Measurements from ENCODE around the gene OR51B6. TPM values are rescaled to one million over a fixed set of nuclear protein-coding genes. Genes with fewer than 3 reads are reported as not detected.
"Not testable (repeated sequence)": the region's sequence is repeated elsewhere in the genome, so short reads cannot be mapped to it uniquely, and the experiment has no call there.

Gene OR51B6
- total RNA-seq, 1 experiment from 2014 or later = not detected

- H4K20me1 ChIP-seq (ENCODE audit: insufficient read depth) = peaks cover 42% of the 10 kb centered on the region
- H3K9me2 ChIP-seq (ENCODE audit: insufficient read depth); DNase-seq (ENCODE audit: low read depth, low spot score); H2AFZ ChIP-seq (ENCODE audit: low read depth, low read length, poor library complexity, severe bottlenecking); POLR2A ChIA-PET; H3K4me3 ChIP-seq (replicated peaks in 1 of 2; ENCODE audit: low read depth in 1 of 2, low read length in 2 of 2); H3K9me3 ChIP-seq (ENCODE audit: control insufficient read depth in 1 of 2, insufficient read depth in 1 of 2, low read depth in 1 of 2, low read length in 2 of 2); H3K27ac ChIP-seq (ENCODE audit: low read depth, low read length); H3K27me3 ChIP-seq (ENCODE audit: insufficient read depth, low read length); RAD21 ChIA-PET (ENCODE audit: low non-redundant PET in 1 of 2, low total read pairs in 2 of 2, uncharacterized antibody in 2 of 2, unreplicated experiment in 2 of 2); intact Hi-C loops (cut with micrococcal nuclease); BruUV-seq (replicated peaks); H3K4me2 ChIP-seq (ENCODE audit: low read length); CTCF ChIA-PET; H3K9ac ChIP-seq (ENCODE audit: low read length): not testable (repeated sequence)
- TF ChIP-seq CTCF (IDR thresholded peaks at IDR 0.05 in 2 of 3, conservative IDR thresholded peaks at IDR 0.05 in 1 of 3; ENCODE audit: borderline replicate concordance in 1 of 3, insufficient read depth in 1 of 3, low read depth in 2 of 3, low read length in 2 of 3) = peak in 2 of 3 experiments; percentile 19 to 40; a peak in 3 of 6 replicates
- H3K36me3 ChIP-seq (ENCODE audit: control insufficient read depth in 1 of 2, insufficient read depth in 2 of 2, low read length in 2 of 2) = peaks cover 0 to 54% of the 10 kb centered on the region in 2 experiments; a peak in 2 of 4 replicates
- ATAC-seq = peak; percentile 41
- H3K4me1 ChIP-seq (ENCODE audit: control insufficient read depth in 1 of 2, insufficient read depth in 2 of 2, low read length in 2 of 2) = peaks cover 3 to 84% of the 10 kb centered on the region in 2 experiments; a peak in 2 of 4 replicates
- H3K79me2 ChIP-seq (ENCODE audit: insufficient read depth, low read length) = peaks cover 99% of the 10 kb centered on the region
Observed at GRCh38 chr11:5366365-5366764, 15.1 kb downstream of the OR51B6 start.

GRCh38 chr11:5366856-5367255 is 15.5 kb downstream of the OR51B6 start:
- peaks cover 3 to 81% of the 10 kb centered on the region in 2 experiments; a peak in 2 of 4 replicates for H3K4me1 ChIP-seq (ENCODE audit: control insufficient read depth in 1 of 2, insufficient read depth in 2 of 2, low read length in 2 of 2)
- no peak overlapping the region for H3K27ac ChIP-seq (ENCODE audit: low read depth, low read length)
- H3K9me3 ChIP-seq (ENCODE audit: control insufficient read depth in 1 of 2, insufficient read depth in 1 of 2, low read depth in 1 of 2, low read length in 2 of 2) = no peaks in the 10 kb centered on the region
- peaks cover 42% of the 10 kb centered on the region for H4K20me1 ChIP-seq (ENCODE audit: insufficient read depth)
- RAD21 ChIA-PET (ENCODE audit: low non-redundant PET in 1 of 2, low total read pairs in 2 of 2, uncharacterized antibody in 2 of 2, unreplicated experiment in 2 of 2) = no interaction called here
- CTCF ChIA-PET = no interaction called here
- DNase-seq (ENCODE audit: low read depth, low spot score) = no peak
- H3K79me2 ChIP-seq (ENCODE audit: insufficient read depth, low read length) = peaks cover 99% of the 10 kb centered on the region
- H3K4me2 ChIP-seq (ENCODE audit: low read length) = no peak overlapping the region
- H3K4me3 ChIP-seq (replicated peaks in 1 of 2; ENCODE audit: low read depth in 1 of 2, low read length in 2 of 2) = no peak overlapping the region
- no peak overlapping the region for H2AFZ ChIP-seq (ENCODE audit: low read depth, low read length, poor library complexity, severe bottlenecking)
- H3K9me2 ChIP-seq (ENCODE audit: insufficient read depth) = no peaks in the 10 kb centered on the region
- H3K36me3 ChIP-seq (ENCODE audit: control insufficient read depth in 1 of 2, insufficient read depth in 2 of 2, low read length in 2 of 2) = peaks cover 0 to 50% of the 10 kb centered on the region in 2 experiments; a peak in 2 of 4 replicates
- no TSS peak for BruUV-seq (replicated peaks)
- POLR2A ChIA-PET = no interaction called here
- no peak for ATAC-seq
- intact Hi-C loops (cut with micrococcal nuclease) = no loop called here
- no peak overlapping the region for H3K9ac ChIP-seq (ENCODE audit: low read length)
- no peaks in the 10 kb centered on the region for H3K27me3 ChIP-seq (ENCODE audit: insufficient read depth, low read length)
- TF ChIP-seq EZH2phosphoT487 (IDR thresholded peaks at IDR 0.05; ENCODE audit: borderline replicate concordance) (no peak), MAX (IDR thresholded peaks at IDR 0.05) (no peak), ZNF274 (IDR thresholded peaks at IDR 0.05; ENCODE audit: low read depth, low read length) (no peak), EGR1 (IDR thresholded peaks at IDR 0.05; ENCODE audit: low read depth) (no peak), REST (IDR thresholded peaks at IDR 0.05; ENCODE audit: low read depth) (no peak), CBX3 (IDR thresholded peaks at IDR 0.05; ENCODE audit: low read depth) (no peak), RAD21 (IDR thresholded peaks at IDR 0.05; ENCODE audit: low read depth) (no peak), ATF3 (IDR thresholded peaks at IDR 0.05) (no peak), YY1 (IDR thresholded peaks at IDR 0.05; ENCODE audit: extremely low read depth, insufficient replicate concordance, low read depth, low read length) (no peak), EZH2 (IDR thresholded peaks at IDR 0.05) (no peak)
